NOMO-1 treated with DMSO at 0.1 percent for 48 hours (cell line): Measurements from ENCODE around the gene SRPRB.
"Not testable (repeated sequence)": the region's sequence is repeated elsewhere in the genome, so short reads cannot be mapped to it uniquely, and the experiment has no call there.

Experiments
- DNase-seq: peaks from one replicate; lab custom pipeline; 2025; ENCODE audit not compliant: unreplicated experiment; lab: John Stamatoyannopoulos, UW

Gene SRPRB

DNA sequence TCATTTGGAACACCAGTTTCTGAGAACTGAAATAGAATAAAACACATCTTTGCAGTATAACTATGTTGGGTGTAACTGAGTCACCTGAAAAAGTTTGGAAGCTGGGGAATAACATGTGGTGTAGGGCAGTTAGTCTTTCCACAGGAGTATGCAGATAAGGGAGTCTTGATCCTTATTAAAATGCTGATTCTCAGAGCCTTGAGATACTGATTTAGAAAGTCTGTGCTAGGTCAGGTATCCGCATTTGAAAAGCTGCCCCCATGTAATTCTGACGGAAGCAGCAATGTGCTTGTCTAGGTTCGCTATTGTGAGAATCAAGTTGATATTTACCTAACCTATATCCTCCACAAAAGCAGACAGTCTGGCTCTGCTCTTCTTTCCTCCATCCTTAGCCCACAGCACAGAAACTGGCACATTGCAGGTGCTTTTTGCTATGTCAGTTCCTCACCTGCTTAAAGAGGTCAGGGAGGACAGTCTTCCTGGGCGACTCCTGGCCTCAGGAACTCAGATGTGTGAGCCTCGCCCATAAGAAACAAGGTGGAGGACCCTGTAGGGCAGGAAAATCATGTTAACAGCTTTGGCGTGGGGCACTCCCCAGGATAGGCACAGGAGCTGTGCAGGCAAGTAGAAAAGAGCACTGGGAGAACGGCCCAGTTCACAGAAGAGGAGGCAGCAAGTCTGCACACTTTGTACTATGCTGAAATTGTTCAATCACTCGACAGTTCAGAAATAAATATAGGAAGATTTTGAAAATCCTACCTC is 27.6 kb upstream of the SRPRB start:
- DNase-seq: no peak

DNA sequence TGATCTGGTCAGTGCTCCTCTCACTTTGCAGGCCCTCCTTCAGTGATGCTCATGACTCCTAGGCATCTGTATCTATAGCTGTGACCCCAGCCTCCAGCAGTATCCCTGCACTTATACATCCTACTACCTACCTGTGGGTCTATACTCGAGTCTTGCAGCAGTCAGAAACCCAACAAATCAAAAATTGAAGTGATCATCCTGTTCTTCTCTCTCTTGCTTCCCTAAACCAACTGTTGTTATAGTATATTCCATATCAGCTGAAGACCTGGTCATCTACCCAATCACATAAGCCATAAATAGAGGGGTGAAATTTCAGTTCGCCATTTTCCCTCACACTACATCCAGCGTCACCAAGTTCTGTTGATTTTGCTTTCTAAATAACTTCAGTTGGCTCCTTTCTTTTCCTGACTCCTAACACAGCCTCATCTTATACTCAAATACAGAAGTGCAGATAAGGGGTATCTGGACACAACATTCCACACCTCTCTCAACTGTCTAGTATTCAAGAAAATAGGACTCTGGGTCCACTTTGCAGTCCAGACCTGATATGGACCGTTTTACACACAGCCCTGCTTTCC is 25.9 kb upstream of the SRPRB start:
- DNase-seq: no peak

GRCh38 chr3:133780756-133781155 is 24.9 kb upstream of the SRPRB start:
- DNase-seq: not testable (repeated sequence)

- no peak for DNase-seq
These were observed 24.0 kb upstream of the SRPRB start for GRCh38 chr3:133781570-133781969.

- DNase-seq: no peak
These were observed 23.2 kb upstream of the SRPRB start for GRCh38 chr3:133782454-133782853.

- DNase-seq: no peak
These were observed 21.9 kb upstream of the SRPRB start for GRCh38 chr3:133783762-133784161.

GRCh38 chr3:133788024-133788423 is 17.6 kb upstream of the SRPRB start:
- no peak for DNase-seq

DNA sequence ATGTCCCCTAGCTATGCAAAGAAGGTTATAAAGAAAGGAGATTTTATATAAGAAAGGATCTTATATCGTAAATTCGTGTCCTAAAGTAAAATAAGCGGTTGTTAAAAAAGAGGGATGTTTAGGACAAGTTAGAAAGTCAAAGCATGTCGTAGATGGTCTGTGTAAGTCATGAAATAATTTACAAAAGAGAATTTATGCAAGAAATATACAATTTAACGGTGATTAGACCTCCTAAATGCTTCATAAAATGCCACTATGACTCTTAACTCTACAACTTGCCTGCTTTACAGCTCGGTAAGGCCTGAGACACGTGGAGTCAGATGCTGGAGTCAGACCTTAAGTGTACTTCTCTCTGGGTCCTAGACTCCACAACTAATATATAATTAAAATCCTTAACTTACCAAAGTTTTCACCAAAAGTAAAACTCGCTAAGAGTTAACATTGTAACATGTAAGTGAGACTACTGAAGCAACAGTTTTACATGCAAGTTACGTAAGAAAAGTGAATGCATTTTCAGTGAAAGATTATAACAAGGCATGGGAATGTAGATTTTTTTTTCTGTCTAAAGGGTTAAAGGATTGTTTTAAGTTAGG is 13.3 kb upstream of the SRPRB start:
- DNase-seq: no peak

DNA sequence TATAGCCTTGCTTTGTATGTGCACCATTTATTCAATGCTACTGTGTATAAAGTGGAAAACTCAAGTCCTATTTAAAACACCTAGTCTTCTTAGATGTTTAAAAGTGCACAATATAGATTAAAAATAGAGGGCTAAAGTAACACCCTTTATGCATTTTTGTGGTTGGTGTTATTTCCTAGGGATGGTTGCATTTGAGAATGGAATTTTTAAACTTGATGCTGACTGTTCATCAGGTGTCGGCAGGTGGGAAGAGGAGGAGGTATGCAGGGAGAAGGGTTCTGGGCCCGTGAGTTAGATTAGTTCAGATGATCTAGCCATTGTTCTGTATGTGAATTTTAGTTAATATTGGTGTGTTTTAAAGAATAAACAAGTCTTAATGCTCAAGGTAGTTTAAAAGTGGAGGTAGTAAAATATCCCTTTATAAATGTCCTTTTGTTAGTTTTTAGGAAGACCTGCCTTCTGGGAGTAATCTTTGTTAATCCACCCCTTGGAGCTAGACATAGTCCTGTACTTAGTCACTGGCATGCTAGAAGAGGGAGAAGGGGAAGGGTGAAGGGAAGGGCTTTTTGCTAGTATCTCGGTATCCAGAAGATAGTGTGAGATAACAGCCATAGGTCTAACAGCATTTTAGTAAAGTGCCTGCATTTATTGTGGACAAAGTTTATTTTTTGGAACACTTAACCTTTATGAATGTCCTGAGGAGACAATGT is 8.1 kb upstream of the SRPRB start:
- no peak for DNase-seq

DNA sequence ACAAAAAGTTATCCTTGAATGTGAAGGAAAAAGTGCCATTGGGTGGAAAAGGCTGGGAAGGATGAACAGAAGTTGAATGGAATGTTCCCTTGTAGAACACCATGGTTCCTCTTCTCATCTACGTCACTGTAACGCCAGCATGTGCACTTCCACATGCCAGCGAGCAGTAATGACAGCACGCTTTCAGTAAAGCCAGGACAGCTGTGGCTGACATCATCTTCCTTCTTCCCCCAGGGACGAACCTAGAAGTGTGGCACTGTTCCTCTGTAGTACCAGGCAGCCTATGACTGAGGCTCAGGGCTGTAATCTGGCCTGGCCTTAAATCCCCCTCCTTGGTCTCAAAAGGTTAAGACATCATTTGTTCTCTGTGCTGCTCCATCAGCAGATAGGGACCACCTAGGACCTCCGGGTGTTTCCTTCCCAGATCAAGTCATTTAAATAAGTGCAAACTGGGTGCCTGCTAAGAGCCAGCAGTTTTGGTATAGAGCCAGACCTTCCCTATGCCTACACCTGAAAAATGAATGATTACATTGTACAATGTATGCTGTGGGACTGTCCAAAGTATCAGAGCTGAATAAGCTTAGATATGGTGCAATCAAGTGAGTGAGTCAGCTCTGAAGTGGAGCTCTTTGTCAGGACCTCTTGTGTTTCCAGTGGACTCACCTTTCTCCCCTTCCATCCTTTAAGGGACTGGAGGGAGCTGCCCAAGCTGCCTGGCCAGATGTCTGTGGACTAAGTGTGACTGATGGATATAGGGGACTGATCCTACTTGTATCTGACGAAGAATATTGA is 5.6 kb upstream of the SRPRB start:
- peak; percentile 42 for DNase-seq

- DNase-seq: peak; percentile 27
These were observed 2.1 kb upstream of the SRPRB start for GRCh38 chr3:133803469-133803868.

DNA sequence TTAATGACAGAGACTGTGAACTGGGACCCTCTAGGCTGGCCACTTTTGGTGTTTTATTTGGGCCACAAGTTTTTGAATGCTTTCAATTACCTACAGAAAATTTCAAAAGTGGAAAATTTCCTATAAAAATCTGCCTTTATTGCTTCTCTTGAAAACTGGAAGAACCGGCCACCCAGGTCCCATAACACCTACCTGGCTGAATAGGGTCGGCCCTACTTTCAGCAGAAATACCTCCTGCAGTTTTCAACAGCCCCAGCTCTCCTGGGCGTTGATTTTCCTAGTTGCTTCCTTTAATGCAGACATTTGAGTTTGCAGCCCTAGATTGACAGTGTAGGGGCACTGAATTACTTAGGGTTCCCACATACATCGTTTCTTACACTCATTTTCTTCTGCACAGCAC is 719 bp upstream of the SRPRB start:
- no peak for DNase-seq

DNA sequence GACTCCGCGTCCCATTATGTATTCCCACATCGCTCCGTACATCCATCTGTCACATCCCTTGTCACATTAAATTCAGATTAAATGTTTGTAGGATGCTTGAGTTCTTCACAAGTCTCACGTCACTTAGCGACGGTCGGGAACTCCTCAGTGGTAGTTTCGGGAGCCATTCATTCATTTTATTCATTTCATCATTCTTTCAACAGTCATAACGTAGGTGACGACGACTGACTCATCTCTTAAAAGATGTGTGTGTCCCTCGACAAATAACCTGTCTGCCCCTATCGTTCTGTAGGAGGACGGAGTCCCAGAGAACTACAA is 272 bp upstream of the SRPRB start:
- no peak for DNase-seq

DNA sequence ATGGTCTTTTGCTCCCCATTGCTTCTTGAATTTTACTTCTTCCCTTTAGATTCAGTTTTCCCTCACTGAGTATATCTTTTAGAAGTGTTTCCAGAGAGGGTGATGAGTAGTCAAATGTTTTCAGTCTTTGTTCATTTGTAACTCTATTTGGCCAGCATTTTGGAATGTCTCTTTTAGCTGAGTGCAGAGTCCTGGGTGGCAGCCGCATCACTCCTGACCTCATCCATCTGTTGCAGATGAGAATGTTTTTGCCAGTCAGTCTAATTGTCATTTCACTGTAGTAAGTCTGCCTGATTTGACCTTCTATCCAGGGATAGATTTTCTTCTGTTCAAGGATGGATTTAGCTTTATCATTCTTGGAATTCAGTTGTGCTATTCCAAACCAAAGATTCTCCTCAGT is 7.3 kb downstream of the SRPRB start:
- DNase-seq: no peak

GRCh38 chr3:133815386-133815785 is 9.8 kb downstream of the SRPRB start:
- DNase-seq: no peak

GRCh38 chr3:133820129-133820528 is 14.5 kb downstream of the SRPRB start:
- no peak for DNase-seq

GRCh38 chr3:133820889-133821675 is 15.5 kb downstream of the SRPRB start:
- DNase-seq: no peak

DNA sequence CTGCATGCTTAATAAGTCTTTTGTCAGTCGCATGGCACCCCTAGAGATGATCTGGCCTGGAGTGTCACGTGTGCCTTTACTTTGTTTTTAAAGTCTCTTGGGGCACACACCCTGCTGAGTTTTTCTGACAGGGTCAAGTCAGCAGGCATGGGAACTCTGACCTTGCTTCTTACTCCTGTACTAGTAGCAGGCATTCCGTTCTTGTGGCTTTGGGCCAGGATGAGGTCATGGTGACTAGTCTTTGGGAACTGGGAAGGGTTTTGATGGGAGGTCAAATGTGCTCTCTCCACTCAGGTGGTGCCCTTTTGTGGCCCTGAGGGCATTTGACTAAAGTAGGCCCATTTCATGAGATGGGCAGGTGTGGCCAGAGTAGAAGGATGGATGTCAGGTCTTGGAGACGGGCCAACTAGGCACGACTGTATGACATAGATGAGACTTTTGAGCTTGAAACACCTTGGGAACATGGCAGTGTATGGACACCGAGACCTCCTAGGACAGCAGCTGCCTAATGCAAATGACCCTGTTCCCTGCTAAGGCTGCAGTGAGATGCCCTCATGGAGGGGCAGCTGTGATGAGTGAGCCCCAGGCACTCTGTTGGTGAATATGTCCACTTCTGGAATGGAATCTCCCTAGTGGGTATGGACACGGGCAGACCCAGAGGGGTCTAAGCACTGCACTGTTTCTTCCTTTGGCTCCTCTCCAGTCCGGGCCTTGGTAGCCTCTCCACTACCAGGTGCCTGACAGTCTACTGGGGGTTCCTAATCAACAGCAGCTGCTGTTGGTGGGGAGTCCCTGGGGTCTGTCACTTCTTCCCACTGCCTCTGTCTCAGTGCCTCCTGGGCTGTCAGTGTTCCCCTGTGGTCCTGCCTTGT is 16.4 kb downstream of the SRPRB start:
- DNase-seq: no peak

- no peak for DNase-seq
These were observed 19.4 kb downstream of the SRPRB start for GRCh38 chr3:133824961-133825485.
